Thyroid gland (tissue), 4 donors: ENCODE results near the gene TXNDC9. TPM values are rescaled to one million over a fixed set of nuclear protein-coding genes. Genes with fewer than 3 reads are reported as not detected.

Experiments used
- DNase-seq, 2 donors: peaks; one replicate each; pipeline ENCODE4 v3.0.0-alpha.2; 2019
- H3K27ac ChIP-seq, 3 donors: fragments of 200-600 bp; sonication (generic); 1 replicate in 2 of 3; 2 replicates in 1 of 3; pipeline ENCODE4 v1.5.1; 2016 to 2019; ENCODE audit warnings: mild to moderate bottlenecking in 1 of 3, moderate library complexity in 1 of 3
- H3K27me3 ChIP-seq: fragments of 200-600 bp; sonication (generic); one replicate; pipeline ENCODE4 v1.5.1; 2019
- H3K36me3 ChIP-seq, 2 donors: fragments of 200-600 bp; sonication (generic); one replicate each; pipeline ENCODE4 v1.5.1; 2016 to 2019
- H3K4me1 ChIP-seq, 2 donors: fragments of 200-600 bp; sonication (generic); one replicate each; pipeline ENCODE4 v1.5.1; 2017 to 2019
- H3K4me3 ChIP-seq, 3 donors: fragments of 200-600 bp; sonication (generic); replicated peaks in 1 of 3; 1 replicate in 2 of 3; 2 replicates in 1 of 3; pipeline ENCODE4 v1.5.1; 2016; ENCODE audit warnings: mild to moderate bottlenecking in 1 of 3
- H3K9me3 ChIP-seq: fragments of 200-600 bp; sonication (generic); one replicate; pipeline ENCODE4 v1.5.1; 2017
- POLR2A ChIP-seq, 2 donors: fragments of 450-650 bp; IDR thresholded peaks; one replicate each; pipeline ENCODE4 v1.6.1; 2017; ENCODE audit warnings: antibody characterized with exemption in 2 of 2, mild to moderate bottlenecking in 2 of 2, moderate library complexity in 1 of 2
- WGBS, 2 donors: methylation state at CpG; one replicate each; pipeline ENCODE4 v1.1.5; 2017; 5-methylcytosine and 5-hydroxymethylcytosine counted together
- intact Hi-C: fragments of 100-400 bp; cut with DNase I; formaldehyde crosslinking; loops from one replicate; pipeline ENCODE4 v1.15.1; 2023
- total RNA-seq, 4 donors: library from RNA; depleted of rRNA; stranded (reverse); fragments of >200 nt; gene quantifications; one replicate each; pipeline ENCODE4 v1.2.3, GENCODE V29; 2016
- TF ChIP-seq, protein P1 (sequence below), 6 experiments: fragments of 200-600 bp in 3 of 6; fragments of 450-650 bp in 3 of 6; sonication (generic) in 3 of 6; IDR thresholded peaks; one replicate each; pipeline ENCODE4 v1.5.1; 2016 to 2019; ENCODE audit warnings: antibody characterized with exemption in 6 of 6, mild to moderate bottlenecking in 2 of 6, inconsistent platforms in 1 of 6, moderate library complexity in 1 of 6

The TXNDC9 gene
- total RNA-seq, 4 donors from 2014 or later = 36.7 to 56.0 (median 49.7) TPM

DNA sequence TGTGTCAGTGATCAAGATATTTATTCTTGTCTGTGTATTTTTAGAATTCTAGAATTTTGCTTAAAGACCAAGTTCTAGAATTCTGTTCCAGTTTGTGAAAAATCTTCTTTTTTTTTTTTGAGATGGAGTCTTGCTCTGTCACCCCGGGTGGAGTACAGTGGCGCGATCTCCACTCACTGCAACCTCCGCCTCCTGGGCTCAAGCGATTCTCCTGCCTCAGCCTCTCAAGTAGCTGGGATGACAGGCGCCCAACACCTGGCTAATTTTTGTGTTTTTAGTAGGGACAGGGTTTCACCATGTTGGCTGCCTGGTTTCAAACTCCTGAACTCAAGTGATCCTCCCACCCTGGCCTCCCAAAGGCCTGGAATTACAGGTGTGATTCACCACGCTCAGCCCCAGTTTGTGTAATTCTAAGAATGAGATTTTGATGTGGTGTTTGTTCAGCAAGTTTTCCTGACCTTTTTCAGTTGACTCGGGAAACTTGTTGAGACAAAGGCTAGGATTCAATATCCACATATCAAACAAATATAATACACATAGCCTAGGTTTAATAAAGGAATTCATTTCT, 4.6 kb upstream of the TXNDC9 start:
- no peaks in the 10 kb centered on the region for H3K27me3 ChIP-seq
- intact Hi-C loops = no loop called here
- peaks cover 6% of the 10 kb centered on the region in 2 donors for H3K4me1 ChIP-seq
- H3K27ac ChIP-seq = no peak overlapping the region
- H3K4me3 ChIP-seq = no peak overlapping the region
- no peak for DNase-seq
- no peak for TF ChIP-seq POLR2A (IDR thresholded peaks at IDR 0.05)
- TF ChIP-seq, protein P1, sequence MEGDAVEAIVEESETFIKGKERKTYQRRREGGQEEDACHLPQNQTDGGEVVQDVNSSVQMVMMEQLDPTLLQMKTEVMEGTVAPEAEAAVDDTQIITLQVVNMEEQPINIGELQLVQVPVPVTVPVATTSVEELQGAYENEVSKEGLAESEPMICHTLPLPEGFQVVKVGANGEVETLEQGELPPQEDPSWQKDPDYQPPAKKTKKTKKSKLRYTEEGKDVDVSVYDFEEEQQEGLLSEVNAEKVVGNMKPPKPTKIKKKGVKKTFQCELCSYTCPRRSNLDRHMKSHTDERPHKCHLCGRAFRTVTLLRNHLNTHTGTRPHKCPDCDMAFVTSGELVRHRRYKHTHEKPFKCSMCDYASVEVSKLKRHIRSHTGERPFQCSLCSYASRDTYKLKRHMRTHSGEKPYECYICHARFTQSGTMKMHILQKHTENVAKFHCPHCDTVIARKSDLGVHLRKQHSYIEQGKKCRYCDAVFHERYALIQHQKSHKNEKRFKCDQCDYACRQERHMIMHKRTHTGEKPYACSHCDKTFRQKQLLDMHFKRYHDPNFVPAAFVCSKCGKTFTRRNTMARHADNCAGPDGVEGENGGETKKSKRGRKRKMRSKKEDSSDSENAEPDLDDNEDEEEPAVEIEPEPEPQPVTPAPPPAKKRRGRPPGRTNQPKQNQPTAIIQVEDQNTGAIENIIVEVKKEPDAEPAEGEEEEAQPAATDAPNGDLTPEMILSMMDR (IDR thresholded peaks at IDR 0.05) = no peak
- 93 to 94% methylated on average over 8 of the region's 8 CpGs for WGBS, 2 donors
- H3K9me3 ChIP-seq = no peaks in the 10 kb centered on the region
- no peaks in the 10 kb centered on the region for H3K36me3 ChIP-seq

DNA sequence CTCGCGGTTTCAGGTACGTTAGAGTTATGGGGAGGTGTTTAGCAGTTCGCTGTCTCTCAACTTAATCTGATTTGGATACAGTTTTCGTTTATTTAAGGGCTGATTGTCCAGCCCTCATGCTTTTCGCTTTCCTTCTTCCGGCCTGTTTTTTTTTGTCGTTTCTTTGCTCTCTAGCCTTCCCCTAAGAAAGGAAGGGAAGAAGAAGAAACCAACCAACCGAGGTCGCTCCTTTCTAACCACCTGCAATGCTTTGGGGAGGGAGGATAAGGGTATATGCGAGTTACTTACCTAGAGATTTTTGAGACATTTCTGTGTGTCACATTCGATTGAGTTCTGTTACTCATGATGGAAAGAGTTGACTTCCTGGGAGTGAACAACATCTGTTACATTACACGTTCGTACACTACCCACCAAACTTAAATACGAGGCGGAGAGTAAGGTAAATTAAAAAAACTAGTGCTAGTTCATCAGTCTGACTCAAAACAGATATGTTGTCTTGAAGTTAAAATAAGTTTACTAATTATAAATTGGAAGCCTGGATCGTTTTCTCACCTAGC, 2.0 kb upstream of the TXNDC9 start:
- peaks cover 19 to 22% of the 10 kb centered on the region in 2 donors for H3K4me1 ChIP-seq
- no peaks in the 10 kb centered on the region for H3K27me3 ChIP-seq
- H3K27ac ChIP-seq = peak overlapping the region in 2 of 3 donors; percentile 95 to 96
- TF ChIP-seq, protein P1 (IDR thresholded peaks at IDR 0.05) = no peak
- no peak for TF ChIP-seq POLR2A (IDR thresholded peaks at IDR 0.05)
- no peaks in the 10 kb centered on the region for H3K36me3 ChIP-seq
- H3K9me3 ChIP-seq = no peaks in the 10 kb centered on the region
- DNase-seq = no peak
- intact Hi-C loops = loop anchor here (5.0 to 10.0 kb wide), 2 partner anchors 153 to 154 kb away; partner anchors contain the start of genes MITD1, MRPL30 and REV1
- 5% methylated on average over 17 of the region's 17 CpGs for WGBS, 2 donors
- H3K4me3 ChIP-seq = peak overlapping the region; percentile 25 to 89 (median 39)

GRCh38 chr2:99337113-99338028, 1.2 kb upstream of the TXNDC9 start, which contains the start of gene EIF5B:
Gene EIF5B (plus strand): TSS chr2:99337389. CDS start chr2:99337555, 166 bp downstream.
- DNase-seq = peak; percentile 96 to 97
- Histone ChIP-seq H3K4me1 (peaks cover 19 to 22% of the 10 kb centered on the region in 2 donors), H3K9me3 (no peaks in the 10 kb centered on the region), H3K4me3 (peak within 1 kb of the TSS; percentile 79 to 93 (median 89)), H3K27ac (peak within 1 kb of the TSS; percentile 76 to 96 (median 95)), H3K27me3 (no peaks in the 10 kb centered on the region), H3K36me3 (peaks cover 2 to 3% of the 10 kb centered on the region in 2 donors)
- 0 to 1% methylated on average over 64 to 71 of the region's 87 CpGs for whole genome bisulfite sequencing, 2 donors
- TF ChIP-seq POLR2A (IDR thresholded peaks at IDR 0.05) = peak in 1 of 2 donors; percentile 78
- TF ChIP-seq, protein P1 (IDR thresholded peaks at IDR 0.05) = peak; percentile 12 to 71 (median 39)
- intact Hi-C loops = loop anchor here (5.0 to 10.0 kb wide), 2 partner anchors 153 to 155 kb away; partner anchors contain the start of genes MITD1, MRPL30 and REV1

GRCh38 chr2:99336804-99337112, 625 bp upstream of the TXNDC9 start:
- TF ChIP-seq POLR2A (IDR thresholded peaks at IDR 0.05) = no peak
- TF ChIP-seq, protein P1 (IDR thresholded peaks at IDR 0.05) = no peak
- 0 to 1% methylated on average over 8 of the region's 8 CpGs for WGBS, 2 donors
- H3K4me1 ChIP-seq = peaks cover 19 to 22% of the 10 kb centered on the region in 2 donors
- intact Hi-C loops = loop anchor here (5.0 to 10.0 kb wide), 2 partner anchors 152 to 156 kb away; partner anchors contain the start of genes MITD1, MRPL30 and REV1
- DNase-seq = peak in 1 of 2 donors; percentile 8
- H3K27me3 ChIP-seq = no peaks in the 10 kb centered on the region
- peak overlapping the region in 2 of 3 donors; percentile 39 to 89 for H3K4me3 ChIP-seq
- H3K27ac ChIP-seq = peak overlapping the region; percentile 76 to 96 (median 95)
- no peaks in the 10 kb centered on the region for H3K9me3 ChIP-seq
- H3K36me3 ChIP-seq = peaks cover 9% of the 10 kb centered on the region in 2 donors
